Endothelial cell of umbilical vein (primary cell): Measurements from ENCODE around the gene BPI.

ENCODE experiments used
- CTCF ChIP-seq, 2 donors: IDR thresholded peaks; 1 replicate in 1 of 2; 2 replicates in 1 of 2; pipeline ENCODE4 v1.5.1; 2011; ENCODE audit warnings: low read length in 2 of 2, mild to moderate bottlenecking in 2 of 2, moderate library complexity in 2 of 2, control low read depth in 1 of 2, inconsistent platforms in 1 of 2, low read depth in 1 of 2; ENCODE audit not compliant: insufficient read depth in 1 of 2; ENCODE audit errors: extremely low read depth in 1 of 2
- EZH2 ChIP-seq: IDR thresholded peaks from 2 replicates; pipeline ENCODE4 v1.6.1; 2012; ENCODE audit warnings: borderline replicate concordance, low read depth, mild to moderate bottlenecking, moderate library complexity, low read length, inconsistent platforms; ENCODE audit not compliant: severe bottlenecking
- FOS ChIP-seq: IDR thresholded peaks from 2 replicates; pipeline ENCODE4 v1.6.1; 2011; ENCODE audit warnings: mild to moderate bottlenecking, low read length, moderate library complexity, borderline replicate concordance; ENCODE audit not compliant: insufficient read depth
- GATA2 ChIP-seq: IDR thresholded peaks from 2 replicates; pipeline ENCODE4 v1.7.0; 2011; ENCODE audit warnings: low read depth, mild to moderate bottlenecking, moderate library complexity, mixed read lengths, low read length; ENCODE audit not compliant: insufficient read length, insufficient read depth
- JUN ChIP-seq: IDR thresholded peaks from 2 replicates; pipeline ENCODE4 v1.6.1; 2011; ENCODE audit warnings: borderline replicate concordance, low read depth; ENCODE audit not compliant: insufficient read length, insufficient read depth
- MAX ChIP-seq: IDR thresholded peaks from 2 replicates; pipeline ENCODE4 v1.6.1; 2011; ENCODE audit not compliant: insufficient read depth, insufficient read length
- POLR2A ChIP-seq: IDR thresholded peaks from 2 replicates; pipeline ENCODE4 v1.6.1; 2012; ENCODE audit warnings: low read depth, mild to moderate bottlenecking, control low read depth, low read length
- POLR2AphosphoS5 ChIP-seq: IDR thresholded peaks from 2 replicates; pipeline ENCODE4 v1.6.1; 2012; ENCODE audit warnings: low read depth, mild to moderate bottlenecking, control low read depth, low read length, moderate library complexity; ENCODE audit not compliant: insufficient read depth

- no peak for TF ChIP-seq CTCF (IDR thresholded peaks at IDR 0.05; ENCODE audit: extremely low read depth in 1 of 2, insufficient read depth in 1 of 2, low read depth in 1 of 2, low read length in 2 of 2)
- TF ChIP-seq EZH2, result no peak
- no peak for TF ChIP-seq POLR2A
- TF ChIP-seq MAX, result no peak
- no peak for TF ChIP-seq GATA2
- TF ChIP-seq POLR2AphosphoS5, result no peak
- no peak for TF ChIP-seq JUN
- no peak for TF ChIP-seq FOS
These were observed 59.2 kb downstream of the BPI start for GRCh38 chr20:38363004-38363747.
